Measurements from ENCODE around the gene DYNC2H1.
"Not testable (repeated sequence)": the region's sequence is repeated elsewhere in the genome, so short reads cannot be mapped to it uniquely, and the experiment has no call there.

DYNC2H1 gene

GRCh38 chr11:103125462-103125861, 16.2 kb downstream of the DYNC2H1 start:
- DNase-seq: no peak

GRCh38 chr11:103141986-103142385, 32.8 kb downstream of the DYNC2H1 start:
- not testable (repeated sequence) for DNase-seq

GRCh38 chr11:103147627-103148026, 38.4 kb downstream of the DYNC2H1 start:
- no peak for DNase-seq

GRCh38 chr11:103157542-103157941, 48.3 kb downstream of the DYNC2H1 start:
- no peak for DNase-seq

- no peak for DNase-seq
Measured at GRCh38 chr11:103164093-103164796, 55.0 kb downstream of the DYNC2H1 start.

- DNase-seq: no peak
Measured at GRCh38 chr11:103167166-103167565, 57.9 kb downstream of the DYNC2H1 start.

GRCh38 chr11:103170865-103171264, 61.6 kb downstream of the DYNC2H1 start:
- no peak for DNase-seq

GRCh38 chr11:103175461-103176129, 66.4 kb downstream of the DYNC2H1 start:
- DNase-seq: no peak

GRCh38 chr11:103183981-103184611, 74.9 kb downstream of the DYNC2H1 start:
- DNase-seq: no peak

GRCh38 chr11:103202048-103202651, 92.9 kb downstream of the DYNC2H1 start:
- DNase-seq: no peak

- DNase-seq: no peak
Measured at GRCh38 chr11:103210543-103210942, 101.3 kb downstream of the DYNC2H1 start.

GRCh38 chr11:103215812-103216211, 106.6 kb downstream of the DYNC2H1 start:
- no peak for DNase-seq

GRCh38 chr11:103220133-103220532, 110.9 kb downstream of the DYNC2H1 start:
- DNase-seq: no peak

GRCh38 chr11:103222806-103223205, 113.6 kb downstream of the DYNC2H1 start:
- DNase-seq: no peak

- no peak for DNase-seq
Measured at GRCh38 chr11:103228807-103229206, 119.6 kb downstream of the DYNC2H1 start.

GRCh38 chr11:103234974-103235373, 125.7 kb downstream of the DYNC2H1 start:
- no peak for DNase-seq

GRCh38 chr11:103241574-103241973, 132.3 kb downstream of the DYNC2H1 start:
- no peak for DNase-seq

- no peak for DNase-seq
Measured at GRCh38 chr11:103254123-103254522, 144.9 kb downstream of the DYNC2H1 start.

- no peak for DNase-seq
Measured at GRCh38 chr11:103257360-103257759, 148.1 kb downstream of the DYNC2H1 start.

- DNase-seq: no peak
Measured at GRCh38 chr11:103266167-103266831, 157.1 kb downstream of the DYNC2H1 start.

- no peak for DNase-seq
Measured at GRCh38 chr11:103272876-103273275, 163.7 kb downstream of the DYNC2H1 start.

GRCh38 chr11:103274025-103274424, 164.8 kb downstream of the DYNC2H1 start:
- DNase-seq: no peak

GRCh38 chr11:103279821-103280220, 170.6 kb downstream of the DYNC2H1 start:
- DNase-seq: no peak
